ENCODE results near the gene AOAH.

GRCh38 chr7:36691983-36692382 is 32.3 kb downstream of the AOAH start:
- TF ChIP-seq CTCF (IDR thresholded peaks at IDR 0.05) (no peak), EP300 (IDR thresholded peaks at IDR 0.05) (no peak), POLR2AphosphoS5 (IDR thresholded peaks at IDR 0.05) (no peak), POLR2A (IDR thresholded peaks at IDR 0.05) (no peak)
